ENCODE results near the gene CLTB.

DNA sequence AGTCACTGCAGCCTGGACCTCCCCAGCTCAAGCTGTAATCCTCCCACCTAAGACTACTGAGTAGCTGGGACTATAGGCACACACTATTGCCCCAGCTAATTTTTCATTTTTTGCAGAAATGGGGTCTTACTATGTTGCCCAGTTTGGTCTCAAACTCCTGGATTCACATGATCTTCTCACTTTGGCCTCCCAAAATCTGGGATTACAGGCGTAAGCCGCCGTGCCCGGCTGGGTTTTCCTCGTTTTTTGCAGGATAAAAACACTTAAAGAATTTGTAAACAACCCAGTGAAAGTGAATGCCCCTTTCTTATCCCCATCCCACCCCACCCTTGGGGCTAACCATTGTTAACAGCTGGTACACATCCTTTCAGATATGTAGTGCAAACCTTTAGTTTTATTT is 7.7 kb downstream of the CLTB start:
- TF ChIP-seq CTCF (IDR thresholded peaks at IDR 0.05) = no peak
- no peak for TF ChIP-seq EZH2 (IDR thresholded peaks at IDR 0.05; ENCODE audit: borderline replicate concordance, insufficient read depth, low read depth, low read length, poor library complexity, severe bottlenecking)

Measured in B cell (primary cell).